ENCODE measurements around the gene RPLP1.

The RPLP1 gene

DNA sequence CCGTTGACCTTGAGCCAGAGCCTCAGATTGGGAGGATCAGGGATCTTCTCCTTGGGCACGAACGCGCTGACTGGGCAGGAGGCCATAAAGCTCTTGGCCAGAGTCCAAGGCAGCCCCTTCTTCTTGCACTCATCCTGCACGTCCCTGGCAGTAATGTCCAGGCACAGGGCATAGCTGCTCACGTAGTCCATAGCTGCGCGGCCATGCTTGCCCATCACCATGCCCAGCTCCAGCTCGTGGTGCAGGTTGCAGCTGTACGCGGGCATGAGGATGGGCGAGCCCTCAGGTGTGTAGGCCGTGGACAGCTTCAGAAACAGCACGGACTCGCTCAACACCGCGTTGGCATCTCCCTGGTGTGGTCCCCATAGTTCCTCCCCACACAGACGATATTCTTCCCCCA, 17.9 kb upstream of the RPLP1 start:
- TF ChIP-seq, protein P1, sequence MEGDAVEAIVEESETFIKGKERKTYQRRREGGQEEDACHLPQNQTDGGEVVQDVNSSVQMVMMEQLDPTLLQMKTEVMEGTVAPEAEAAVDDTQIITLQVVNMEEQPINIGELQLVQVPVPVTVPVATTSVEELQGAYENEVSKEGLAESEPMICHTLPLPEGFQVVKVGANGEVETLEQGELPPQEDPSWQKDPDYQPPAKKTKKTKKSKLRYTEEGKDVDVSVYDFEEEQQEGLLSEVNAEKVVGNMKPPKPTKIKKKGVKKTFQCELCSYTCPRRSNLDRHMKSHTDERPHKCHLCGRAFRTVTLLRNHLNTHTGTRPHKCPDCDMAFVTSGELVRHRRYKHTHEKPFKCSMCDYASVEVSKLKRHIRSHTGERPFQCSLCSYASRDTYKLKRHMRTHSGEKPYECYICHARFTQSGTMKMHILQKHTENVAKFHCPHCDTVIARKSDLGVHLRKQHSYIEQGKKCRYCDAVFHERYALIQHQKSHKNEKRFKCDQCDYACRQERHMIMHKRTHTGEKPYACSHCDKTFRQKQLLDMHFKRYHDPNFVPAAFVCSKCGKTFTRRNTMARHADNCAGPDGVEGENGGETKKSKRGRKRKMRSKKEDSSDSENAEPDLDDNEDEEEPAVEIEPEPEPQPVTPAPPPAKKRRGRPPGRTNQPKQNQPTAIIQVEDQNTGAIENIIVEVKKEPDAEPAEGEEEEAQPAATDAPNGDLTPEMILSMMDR (IDR thresholded peaks at IDR 0.05; ENCODE audit: low read depth, low read length, poor library complexity, severe bottlenecking): no peak
- no peak for TF ChIP-seq EZH2phosphoT487 (IDR thresholded peaks at IDR 0.05; ENCODE audit: borderline replicate concordance, low read length)

DNA sequence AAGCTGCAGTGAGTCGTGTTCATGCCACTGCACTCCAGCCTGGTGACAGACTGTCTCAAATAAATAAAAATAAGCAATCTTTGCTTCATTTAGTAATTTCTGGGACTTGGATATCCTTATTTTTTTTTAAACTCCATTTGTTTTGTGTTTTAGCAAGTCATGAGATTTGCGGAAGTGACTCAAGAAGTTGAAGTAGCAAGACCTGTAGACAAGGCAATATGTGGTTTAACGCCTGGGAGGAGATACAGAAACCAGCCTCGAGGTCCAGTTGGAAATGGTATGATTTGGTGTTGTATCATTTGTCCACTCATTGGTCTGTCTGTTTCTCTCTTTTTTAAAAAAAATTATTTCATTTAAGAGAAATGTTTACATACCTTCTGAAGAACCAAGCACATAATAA, 16.6 kb upstream of the RPLP1 start:
- Histone ChIP-seq H3K4me3 (ENCODE audit: low read length) (no peak overlapping the region), H3K27ac (ENCODE audit: low read depth, low read length) (no peak overlapping the region), H3K36me3 (ENCODE audit: control insufficient read depth, low read length) (peaks cover 89% of the 10 kb centered on the region), H3K4me2 (ENCODE audit: low read length) (no peak overlapping the region), H3K4me1 (ENCODE audit: control insufficient read depth, low read length) (no peaks in the 10 kb centered on the region), H3K9me2 (replicated peaks; ENCODE audit: control insufficient read depth, low read length) (no peaks in the 10 kb centered on the region), H4K20me1 (ENCODE audit: control insufficient read depth, insufficient read depth, low read depth, low read length) (no peaks in the 10 kb centered on the region; the same call in 1 of the 2 replicates), H3K27me3 (ENCODE audit: control insufficient read depth, low read length) (no peaks in the 10 kb centered on the region), H3K9me3 (ENCODE audit: control insufficient read depth, insufficient read depth, low read length) (no peaks in the 10 kb centered on the region), H3K79me2 (ENCODE audit: control insufficient read depth, low read length) (no peaks in the 10 kb centered on the region), H3F3A (ENCODE audit: control insufficient read depth, insufficient read depth) (peaks cover 3% of the 10 kb centered on the region)
- TF ChIP-seq, protein P1 (IDR thresholded peaks at IDR 0.05; ENCODE audit: low read depth, low read length, poor library complexity, severe bottlenecking): no peak
- no peak for TF ChIP-seq EZH2phosphoT487 (IDR thresholded peaks at IDR 0.05; ENCODE audit: borderline replicate concordance, low read length)

More for the DNA sequence above, 17.9 kb upstream of the RPLP1 start:
- Histone ChIP-seq H4K20me1 (ENCODE audit: control insufficient read depth, insufficient read depth, low read depth, low read length) (no peaks in the 10 kb centered on the region; the same call in 1 of the 2 replicates), H3K27me3 (ENCODE audit: control insufficient read depth, low read length) (no peaks in the 10 kb centered on the region), H3K9me3 (ENCODE audit: control insufficient read depth, insufficient read depth, low read length) (no peaks in the 10 kb centered on the region), H3K27ac (ENCODE audit: low read depth, low read length) (no peak overlapping the region), H3K4me2 (ENCODE audit: low read length) (no peak overlapping the region), H3F3A (ENCODE audit: control insufficient read depth, insufficient read depth) (peaks cover 3% of the 10 kb centered on the region), H3K79me2 (ENCODE audit: control insufficient read depth, low read length) (peaks cover 3% of the 10 kb centered on the region; the same call in 1 of the 2 replicates), H3K36me3 (ENCODE audit: control insufficient read depth, low read length) (peaks cover 92% of the 10 kb centered on the region), H3K9me2 (replicated peaks; ENCODE audit: control insufficient read depth, low read length) (no peaks in the 10 kb centered on the region), H3K4me1 (ENCODE audit: control insufficient read depth, low read length) (no peaks in the 10 kb centered on the region), H3K4me3 (ENCODE audit: low read length) (no peak overlapping the region)

DNA sequence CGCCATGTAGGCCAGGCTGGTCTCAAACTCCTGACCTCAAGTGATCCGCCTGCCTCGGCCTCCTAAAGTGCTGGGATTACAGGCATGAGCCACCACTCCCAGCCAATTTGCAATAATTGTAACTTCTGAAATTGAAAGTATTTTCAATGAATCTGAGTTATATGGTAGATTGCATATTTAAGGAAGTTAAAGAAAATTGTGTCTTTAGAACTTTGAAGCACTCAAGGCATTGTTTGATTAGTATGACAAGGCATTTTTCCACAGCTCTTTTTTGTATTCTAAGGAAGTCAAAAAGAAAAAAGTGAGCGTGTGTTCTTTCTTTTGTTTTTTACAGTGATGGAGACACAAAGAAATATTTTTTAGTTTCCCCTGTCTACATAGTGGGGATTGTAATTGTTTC, 15.7 kb upstream of the RPLP1 start:
- Histone ChIP-seq H3F3A (ENCODE audit: control insufficient read depth, insufficient read depth) (peaks cover 3% of the 10 kb centered on the region), H3K9me3 (ENCODE audit: control insufficient read depth, insufficient read depth, low read length) (no peaks in the 10 kb centered on the region), H3K79me2 (ENCODE audit: control insufficient read depth, low read length) (no peaks in the 10 kb centered on the region), H3K36me3 (ENCODE audit: control insufficient read depth, low read length) (peaks cover 92% of the 10 kb centered on the region), H3K4me3 (ENCODE audit: low read length) (no peak overlapping the region), H3K27me3 (ENCODE audit: control insufficient read depth, low read length) (no peaks in the 10 kb centered on the region), H3K4me2 (ENCODE audit: low read length) (no peak overlapping the region), H3K27ac (ENCODE audit: low read depth, low read length) (no peak overlapping the region), H3K9me2 (replicated peaks; ENCODE audit: control insufficient read depth, low read length) (no peaks in the 10 kb centered on the region), H3K4me1 (ENCODE audit: control insufficient read depth, low read length) (no peaks in the 10 kb centered on the region), H4K20me1 (ENCODE audit: control insufficient read depth, insufficient read depth, low read depth, low read length) (no peaks in the 10 kb centered on the region; the same call in 1 of the 2 replicates)
- no peak for TF ChIP-seq EZH2phosphoT487 (IDR thresholded peaks at IDR 0.05; ENCODE audit: borderline replicate concordance, low read length)
- TF ChIP-seq, protein P1 (IDR thresholded peaks at IDR 0.05; ENCODE audit: low read depth, low read length, poor library complexity, severe bottlenecking): no peak

All from DOHH2 (cell line).